Breast epithelium (tissue), 4 donors: ENCODE measurements around the gene CHN2. TPM values are rescaled to one million over a fixed set of nuclear protein-coding genes. Genes with fewer than 3 reads are reported as not detected.

Source experiments
- DNase-seq, 2 donors: peaks; one replicate each; pipeline ENCODE4 v3.0.0-alpha.2; 2019; ENCODE audit warnings: low spot score in 2 of 2
- H3K27ac ChIP-seq, 2 donors: fragments of 200-600 bp; sonication (generic) in 1 of 2; one replicate each; pipeline ENCODE4 v1.5.1; 2016 to 2019; ENCODE audit warnings: mild to moderate bottlenecking in 1 of 2
- H3K27me3 ChIP-seq, 2 donors: fragments of 200-600 bp; sonication (generic) in 1 of 2; one replicate each; pipeline versions ENCODE4 v1.5.1 to v1.6.0; 2017 to 2019; ENCODE audit warnings: control low read depth in 1 of 2, mild to moderate bottlenecking in 1 of 2
- H3K36me3 ChIP-seq: fragments of 200-600 bp; one replicate; pipeline ENCODE4 v1.5.1; 2019
- H3K4me1 ChIP-seq, 2 donors: fragments of 200-600 bp; sonication (generic); one replicate each; pipeline ENCODE4 v1.5.1; 2016 to 2019; ENCODE audit warnings: control low read depth in 1 of 2
- H3K4me3 ChIP-seq, 3 donors: fragments of 200-600 bp; sonication (generic); 1 replicate in 2 of 3; 2 replicates in 1 of 3; pipeline ENCODE4 v1.5.1; 2016 to 2019; ENCODE audit warnings: mild to moderate bottlenecking in 3 of 3, moderate library complexity in 2 of 3
- H3K9me3 ChIP-seq, 2 donors: fragments of 200-600 bp; sonication (generic) in 1 of 2; one replicate each; pipeline ENCODE4 v1.5.1; 2016 to 2019; ENCODE audit warnings: control low read depth in 1 of 2
- CTCF ChIP-seq, 3 donors: fragments of 450-650 bp; IDR thresholded peaks; one replicate each; pipeline ENCODE4 v1.5.1; 2016 to 2017; ENCODE audit warnings: antibody characterized with exemption in 3 of 3, mild to moderate bottlenecking in 3 of 3, moderate library complexity in 3 of 3
- POLR2A ChIP-seq: fragments of 450-650 bp; IDR thresholded peaks from one replicate; pipeline ENCODE4 v1.6.1; 2016; ENCODE audit warnings: antibody characterized with exemption, mild to moderate bottlenecking, moderate library complexity
- POLR2AphosphoS5 ChIP-seq, 3 donors: sonication (generic); formaldehyde crosslinking; IDR thresholded peaks; one replicate each; pipeline ENCODE4 v1.6.1; 2017; ENCODE audit warnings: antibody characterized with exemption in 3 of 3
- intact Hi-C: fragments of 100-400 bp; cut with DNase I; formaldehyde crosslinking; loops from one replicate; pipeline ENCODE4 v1.15.1; 2023; ENCODE audit warnings: low total_unique reads
- total RNA-seq, 3 donors: library from RNA; depleted of rRNA; stranded (reverse); fragments of >200 nt; gene quantifications; one replicate each; pipeline ENCODE4 v1.1.0, GENCODE V29; 2016

Gene CHN2
- total RNA-seq, 3 donors from 2014 or later, result 6.3 to 17.1 (median 7.9) TPM

- no peaks in the 10 kb centered on the region for H3K4me1 ChIP-seq
- no peaks in the 10 kb centered on the region for H3K9me3 ChIP-seq
- no peak overlapping the region for H3K27ac ChIP-seq
- intact Hi-C loops, result no loop called here
- TF ChIP-seq POLR2AphosphoS5 (IDR thresholded peaks at IDR 0.05), result no peak
- TF ChIP-seq POLR2A, result no peak
- TF ChIP-seq CTCF (IDR thresholded peaks at IDR 0.05), result no peak
- no peak overlapping the region for H3K4me3 ChIP-seq
- no peaks in the 10 kb centered on the region for H3K27me3 ChIP-seq
- no peaks in the 10 kb centered on the region for H3K36me3 ChIP-seq
- no peak for DNase-seq
Observed at GRCh38 chr7:29391262-29391661, 196.7 kb downstream of the CHN2 start.

DNA sequence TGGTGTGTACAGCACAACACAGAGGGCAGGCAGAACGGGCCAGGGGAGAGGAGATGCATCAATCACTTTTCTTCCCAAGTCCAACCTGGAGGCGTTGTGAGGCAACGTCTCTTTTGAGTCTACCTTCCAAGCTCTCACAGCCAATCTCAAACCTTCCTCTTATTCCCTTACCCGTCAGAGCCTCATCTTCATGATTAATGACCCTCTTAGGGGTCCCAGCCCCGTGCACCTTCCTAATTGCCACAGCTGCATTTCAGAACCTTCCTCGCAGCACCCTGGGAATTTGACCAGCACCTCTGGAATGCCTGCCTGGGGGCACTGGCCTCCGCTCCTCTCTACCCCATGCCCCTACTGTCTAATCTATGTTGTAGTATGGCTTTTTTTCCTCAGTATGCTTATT is 199.7 kb downstream of the CHN2 start:
- H3K4me1 ChIP-seq, result no peaks in the 10 kb centered on the region

GRCh38 chr7:29396563-29396962 is 202.0 kb downstream of the CHN2 start:
- no peak for DNase-seq
- no peaks in the 10 kb centered on the region for H3K9me3 ChIP-seq
- H3K4me3 ChIP-seq, result no peak overlapping the region
- intact Hi-C loops, result no loop called here
- peak overlapping the region in 1 of 2 donors; percentile 20 for H3K27ac ChIP-seq
- no peaks in the 10 kb centered on the region for H3K4me1 ChIP-seq
- H3K36me3 ChIP-seq, result no peaks in the 10 kb centered on the region
- no peak for TF ChIP-seq POLR2A
- no peak for TF ChIP-seq POLR2AphosphoS5 (IDR thresholded peaks at IDR 0.05)
- no peaks in the 10 kb centered on the region for H3K27me3 ChIP-seq

More for the DNA sequence above, 199.7 kb downstream of the CHN2 start:
- Histone ChIP-seq H3K27me3 (no peaks in the 10 kb centered on the region), H3K27ac (no peak overlapping the region), H3K9me3 (no peaks in the 10 kb centered on the region), H3K36me3 (no peaks in the 10 kb centered on the region), H3K4me3 (no peak overlapping the region)
- no peak for DNase-seq
- TF ChIP-seq POLR2AphosphoS5 (IDR thresholded peaks at IDR 0.05) (no peak), POLR2A (no peak), CTCF (IDR thresholded peaks at IDR 0.05) (no peak)
- intact Hi-C loops, result no loop called here

- no peaks in the 10 kb centered on the region for H3K36me3 ChIP-seq
- H3K4me3 ChIP-seq, result no peak overlapping the region
- peak overlapping the region in 1 of 2 donors; percentile 67 for H3K27ac ChIP-seq
- intact Hi-C loops, result no loop called here
- no peaks in the 10 kb centered on the region for H3K9me3 ChIP-seq
- DNase-seq, result no peak
- no peaks in the 10 kb centered on the region for H3K4me1 ChIP-seq
- TF ChIP-seq CTCF (IDR thresholded peaks at IDR 0.05) (no peak), POLR2A (no peak), POLR2AphosphoS5 (IDR thresholded peaks at IDR 0.05) (no peak)
- H3K27me3 ChIP-seq, result no peaks in the 10 kb centered on the region
Observed at GRCh38 chr7:29397398-29397797, 202.8 kb downstream of the CHN2 start.

- Histone ChIP-seq H3K4me1 (no peaks in the 10 kb centered on the region), H3K36me3 (no peaks in the 10 kb centered on the region), H3K9me3 (no peaks in the 10 kb centered on the region), H3K27me3 (no peaks in the 10 kb centered on the region), H3K27ac (no peak overlapping the region), H3K4me3 (no peak overlapping the region)
- no peak for DNase-seq
- intact Hi-C loops, result no loop called here
- TF ChIP-seq POLR2AphosphoS5 (IDR thresholded peaks at IDR 0.05), result no peak
Observed at GRCh38 chr7:29398011-29398410, 203.4 kb downstream of the CHN2 start.

DNA sequence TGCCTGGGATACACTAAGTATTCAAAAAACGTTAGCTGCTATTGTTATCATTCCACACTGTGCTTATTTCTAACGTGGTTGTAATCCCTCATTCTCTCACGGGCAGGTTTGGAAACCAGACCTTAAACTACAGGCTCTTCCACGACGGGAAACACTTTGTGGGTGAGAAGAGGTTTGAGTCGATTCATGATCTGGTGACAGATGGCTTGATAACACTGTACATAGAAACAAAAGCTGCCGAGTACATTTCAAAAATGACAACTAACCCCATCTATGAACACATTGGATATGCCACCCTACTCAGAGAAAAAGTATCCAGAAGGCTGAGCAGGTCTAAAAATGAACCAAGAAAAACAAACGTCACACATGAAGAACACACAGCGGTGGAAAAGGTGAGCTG is 205.9 kb downstream of the CHN2 start:
- Histone ChIP-seq H3K4me3 (no peak overlapping the region), H3K27me3 (no peaks in the 10 kb centered on the region), H3K4me1 (no peaks in the 10 kb centered on the region), H3K9me3 (no peaks in the 10 kb centered on the region), H3K36me3 (no peaks in the 10 kb centered on the region), H3K27ac (no peak overlapping the region)
- TF ChIP-seq POLR2A (no peak), POLR2AphosphoS5 (IDR thresholded peaks at IDR 0.05) (no peak), CTCF (IDR thresholded peaks at IDR 0.05) (no peak)
- intact Hi-C loops, result no loop called here
- no peak for DNase-seq
